GM18858 (cell line): Measurements from ENCODE around the gene RPGRIP1L.
A peak's percentile ranks its signal among the peaks of the same experiment; 100 is the strongest.

Source experiments
- ATAC-seq: cut with Tn5 transposase; IDR thresholded peaks from one replicate; pipeline ENCODE4 v1.9.1; 2021; ENCODE audit not compliant: unreplicated experiment

RPGRIP1L gene

DNA sequence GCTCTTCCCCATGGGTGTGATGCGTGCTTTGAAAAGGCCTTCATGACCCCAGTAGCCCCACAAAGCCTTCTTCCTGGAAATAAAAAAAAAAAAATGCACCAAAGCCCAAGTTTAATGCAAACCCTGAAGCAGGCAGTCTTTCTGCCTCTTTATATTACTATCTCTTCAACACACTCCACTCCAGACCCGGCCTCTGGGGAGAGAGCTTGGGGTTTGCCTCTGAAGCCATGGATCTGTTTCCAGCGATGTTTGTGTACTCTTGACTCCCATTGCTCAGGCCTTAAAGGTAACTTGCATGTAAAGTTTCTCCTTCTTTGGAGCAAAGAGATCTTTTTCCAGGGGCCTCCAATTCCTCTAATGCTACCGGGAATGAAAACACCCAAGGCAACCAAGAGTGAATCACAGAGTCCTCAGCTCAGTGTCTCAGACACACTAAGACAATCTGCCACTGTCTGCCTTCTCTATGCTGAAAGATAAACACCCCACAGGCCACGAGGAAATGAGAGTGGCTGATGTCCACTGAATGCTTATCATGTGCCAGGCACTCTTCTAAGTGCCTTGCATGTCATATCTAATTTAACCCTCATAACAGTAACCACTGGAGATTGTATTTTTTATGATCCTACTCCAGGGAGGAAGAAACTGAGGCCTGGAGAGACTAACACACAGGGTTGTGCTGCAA lies 144.2 kb downstream of the RPGRIP1L start:
- ATAC-seq = no peak

DNA sequence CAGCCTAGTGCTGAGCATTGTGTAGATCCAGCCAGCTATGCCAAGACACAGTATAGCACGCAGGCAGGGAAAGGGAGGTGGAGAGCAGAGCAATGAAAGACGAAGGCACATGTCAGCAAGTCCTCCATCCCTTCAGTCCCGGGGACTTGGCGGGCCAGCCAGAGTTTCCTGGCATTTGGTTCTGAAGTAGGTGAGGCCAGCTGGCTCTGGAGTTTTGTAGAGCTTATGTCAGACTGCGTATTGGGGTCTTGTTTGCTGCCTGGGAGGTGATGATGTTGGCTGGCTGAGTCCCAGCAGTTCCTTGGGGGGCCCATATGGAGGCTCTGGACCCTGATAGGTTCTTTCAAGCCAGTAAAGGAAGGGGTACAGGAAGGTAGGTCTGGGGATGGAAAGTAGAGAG lies 144.9 kb downstream of the RPGRIP1L start:
- no peak for ATAC-seq

DNA sequence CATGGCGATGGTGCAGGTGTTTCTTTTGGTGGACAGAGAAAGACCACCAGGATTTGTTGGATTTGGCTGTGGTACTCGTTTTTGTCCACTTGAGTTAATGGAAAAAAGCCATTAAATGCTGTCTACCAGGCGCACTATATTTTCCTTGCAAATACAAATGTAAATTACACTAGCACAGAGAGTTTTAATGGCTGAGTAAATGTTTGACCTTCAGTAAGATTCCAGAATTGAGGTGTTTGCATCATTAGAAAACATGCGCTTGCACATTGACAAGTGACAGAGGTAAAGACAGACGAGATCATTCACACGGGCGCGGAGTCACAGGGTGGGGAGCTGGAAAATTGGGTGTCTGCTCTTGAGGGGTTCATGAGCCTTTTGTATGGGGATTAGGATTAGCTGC lies 147.1 kb downstream of the RPGRIP1L start:
- ATAC-seq = no peak

GRCh38 chr16:53549970-53550690 lies 153.5 kb downstream of the RPGRIP1L start:
- peak; percentile 86 for ATAC-seq
